Testis (tissue), 3 donors: ENCODE measurements around the gene TRIM74. TPM values are rescaled to one million over a fixed set of nuclear protein-coding genes. Genes with fewer than 3 reads are reported as not detected.
"Not testable (repeated sequence)": the region's sequence is repeated elsewhere in the genome, so short reads cannot be mapped to it uniquely, and the experiment has no call there.

Experiments
- DNase-seq: peaks from one replicate; pipeline ENCODE4 v3.0.0-alpha.2; 2019
- H3K27ac ChIP-seq, 2 donors: fragments of 200-600 bp; sonication (generic); one replicate each; pipeline ENCODE4 v1.5.1; 2019
- H3K27me3 ChIP-seq: fragments of 200-600 bp; sonication (generic); one replicate; pipeline ENCODE4 v1.5.1; 2019
- H3K36me3 ChIP-seq: fragments of 200-600 bp; sonication (generic); one replicate; pipeline ENCODE4 v1.5.1; 2017; ENCODE audit warnings: low read depth; ENCODE audit errors: missing control alignments
- H3K4me1 ChIP-seq: fragments of 200-600 bp; sonication (generic); one replicate; pipeline ENCODE4 v1.5.1; 2019
- H3K4me3 ChIP-seq, 2 donors: fragments of 200-600 bp; sonication (generic); one replicate each; pipeline ENCODE4 v1.5.1; 2017 to 2019
- H3K9me3 ChIP-seq: fragments of 200-600 bp; sonication (generic); one replicate; pipeline ENCODE4 v1.5.1; 2017
- WGBS, 2 donors: methylation state at CpG; one replicate each; pipeline ENCODE4 v1.1.5; 2018; 5-methylcytosine and 5-hydroxymethylcytosine counted together
- intact Hi-C: fragments of 100-400 bp; cut with DNase I; formaldehyde crosslinking; loops from one replicate; pipeline ENCODE4 v1.15.1; 2023; ENCODE audit warnings: low total_unique reads
- polyA plus RNA-seq: library from polyadenylated mRNA; stranded (reverse); fragments of 350-450 nt; fragmentation: Illumina TruSeq; extraction: RNeasy Lipid Tissue Mini Kit (QIAGEN cat#74804); gene quantifications from one replicate; pipeline ENCODE4 v1.2.3, GENCODE V29; 2014; ENCODE audit warnings: low read depth, low replicate concordance; ENCODE audit not compliant: insufficient read depth
- total RNA-seq, 2 donors: library from RNA; depleted of rRNA; stranded (reverse); fragments of >200 nt; gene quantifications; one replicate each; pipeline ENCODE4 v1.2.3, GENCODE V29; 2016

The TRIM74 gene
- total and polyA plus RNA-seq, 3 donors from 2014 or later: 3.3 to 7.3 (median 6.5) TPM

GRCh38 chr7:72975656-72976286 lies 6.5 kb upstream of the TRIM74 start:
- DNase-seq, H3K9me3 ChIP-seq, H3K4me3 ChIP-seq, H3K27me3 ChIP-seq, H3K27ac ChIP-seq, H3K36me3 ChIP-seq, H3K4me1 ChIP-seq, intact Hi-C loops: not testable (repeated sequence)
- 78 to 100% methylated on average over 1 to 3 of the region's 55 CpGs for WGBS, 2 donors

GRCh38 chr7:72974781-72975180 lies 5.5 kb upstream of the TRIM74 start:
- H3K36me3 ChIP-seq, H3K9me3 ChIP-seq, H3K4me3 ChIP-seq, intact Hi-C loops, H3K27ac ChIP-seq, H3K27me3 ChIP-seq, H3K4me1 ChIP-seq: not testable (repeated sequence)
- no CpG with 5 or more reads among the region's 7 CpGs for WGBS, 2 donors
- peak; percentile 8 for DNase-seq

GRCh38 chr7:72971505-72971904 lies 2.2 kb upstream of the TRIM74 start:
- DNase-seq, H3K4me1 ChIP-seq, H3K27me3 ChIP-seq, H3K27ac ChIP-seq, intact Hi-C loops, H3K4me3 ChIP-seq, H3K36me3 ChIP-seq, H3K9me3 ChIP-seq: not testable (repeated sequence)
- no CpG with 5 or more reads among the region's 6 CpGs for WGBS, 2 donors

GRCh38 chr7:72969688-72970087 lies 422 bp upstream of the TRIM74 start:
- H3K4me3 ChIP-seq, H3K4me1 ChIP-seq, DNase-seq, H3K9me3 ChIP-seq, H3K36me3 ChIP-seq, H3K27ac ChIP-seq, intact Hi-C loops, H3K27me3 ChIP-seq: not testable (repeated sequence)
- 13% methylated on average over 6 of the region's 29 CpGs; no CpG with 5 or more reads in 1 of the 2 donors for WGBS, 2 donors

- H3K27me3 ChIP-seq, H3K4me3 ChIP-seq, H3K27ac ChIP-seq, H3K4me1 ChIP-seq, H3K36me3 ChIP-seq, intact Hi-C loops, H3K9me3 ChIP-seq: not testable (repeated sequence)
- WGBS, 2 donors: 42 to 68% methylated on average over 2 of the region's 3 CpGs
- DNase-seq: peak; percentile 34
Measured at GRCh38 chr7:72966892-72967291, 2.4 kb downstream of the TRIM74 start.

GRCh38 chr7:72965186-72965975 lies 3.9 kb downstream of the TRIM74 start:
- H3K27me3 ChIP-seq, H3K36me3 ChIP-seq, H3K9me3 ChIP-seq, intact Hi-C loops, H3K4me1 ChIP-seq, DNase-seq, H3K27ac ChIP-seq, H3K4me3 ChIP-seq: not testable (repeated sequence)
- WGBS, 2 donors: no CpG with 5 or more reads among the region's 31 CpGs

- WGBS, 2 donors: no CpG with 5 or more reads among the region's 8 CpGs
- DNase-seq, intact Hi-C loops, H3K36me3 ChIP-seq, H3K4me3 ChIP-seq, H3K9me3 ChIP-seq, H3K27me3 ChIP-seq, H3K4me1 ChIP-seq, H3K27ac ChIP-seq: not testable (repeated sequence)
Measured at GRCh38 chr7:72963056-72963455, 6.2 kb downstream of the TRIM74 start.

- H3K27ac ChIP-seq, intact Hi-C loops, H3K9me3 ChIP-seq, H3K36me3 ChIP-seq, H3K4me3 ChIP-seq, H3K27me3 ChIP-seq, DNase-seq, H3K4me1 ChIP-seq: not testable (repeated sequence)
- WGBS, 2 donors: no CpG with 5 or more reads among the region's 9 CpGs
Measured at GRCh38 chr7:72961346-72961650, 8.0 kb downstream of the TRIM74 start.

GRCh38 chr7:72960626-72961345 lies 8.5 kb downstream of the TRIM74 start:
- H3K36me3 ChIP-seq, H3K4me3 ChIP-seq, DNase-seq, H3K27ac ChIP-seq, H3K27me3 ChIP-seq, H3K4me1 ChIP-seq, intact Hi-C loops, H3K9me3 ChIP-seq: not testable (repeated sequence)
- WGBS, 2 donors: no CpG with 5 or more reads among the region's 20 CpGs

- 67 to 80% methylated on average over 2 to 4 of the region's 18 CpGs for WGBS, 2 donors
- DNase-seq, H3K36me3 ChIP-seq, H3K9me3 ChIP-seq, H3K4me3 ChIP-seq, H3K4me1 ChIP-seq, H3K27ac ChIP-seq, H3K27me3 ChIP-seq, intact Hi-C loops: not testable (repeated sequence)
Measured at GRCh38 chr7:72960029-72960428, 9.2 kb downstream of the TRIM74 start.

- H3K4me1 ChIP-seq, intact Hi-C loops, DNase-seq, H3K27ac ChIP-seq, H3K4me3 ChIP-seq, H3K27me3 ChIP-seq, H3K9me3 ChIP-seq, H3K36me3 ChIP-seq: not testable (repeated sequence)
- 20 to 43% methylated on average over 3 to 7 of the region's 45 CpGs for WGBS, 2 donors
Measured at GRCh38 chr7:72954563-72955198, 14.6 kb downstream of the TRIM74 start.
